ENCODE measurements around the gene CD302.
"Not testable (repeated sequence)": the region's sequence is repeated elsewhere in the genome, so short reads cannot be mapped to it uniquely, and the experiment has no call there.

The CD302 gene

DNA sequence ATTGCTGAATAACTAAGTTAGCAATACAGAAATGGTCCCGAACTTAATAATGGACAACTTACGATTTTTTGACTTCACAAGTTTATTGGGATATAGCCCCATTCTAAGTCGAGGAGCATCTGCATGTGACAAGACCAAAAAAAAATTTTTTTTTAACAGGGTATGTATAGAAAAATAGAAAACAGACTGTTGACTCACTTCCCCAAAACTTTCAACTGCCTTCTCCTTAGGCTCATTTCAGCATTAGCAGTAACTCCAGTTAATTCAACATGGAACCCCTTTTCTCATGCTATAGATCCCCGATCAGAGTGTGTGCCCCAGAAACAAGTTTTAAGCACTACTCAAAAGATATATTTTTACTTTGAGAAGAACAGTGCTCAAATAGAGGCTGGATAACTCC lies 5.4 kb downstream of the CD302 start:
- no peak for DNase-seq

DNA sequence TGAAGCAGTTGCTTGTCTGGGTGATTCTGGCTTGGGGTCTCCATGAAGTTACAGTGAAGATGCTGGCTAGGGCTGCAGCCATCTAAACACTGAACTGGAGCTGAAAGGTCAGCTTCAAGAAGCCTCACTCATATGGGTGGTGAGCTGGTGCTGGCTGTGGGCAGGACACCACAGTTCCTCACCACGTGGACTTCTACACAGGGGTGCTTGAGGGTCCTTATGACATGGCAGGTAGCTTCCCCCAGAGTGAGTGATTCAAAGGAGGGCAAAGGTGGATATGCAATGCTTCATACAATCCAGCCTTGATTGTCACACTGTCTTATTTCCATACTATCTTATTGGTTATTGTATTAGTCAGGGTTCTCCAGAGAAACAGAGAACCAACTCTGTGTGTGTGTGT lies 6.0 kb downstream of the CD302 start:
- no peak for DNase-seq

DNA sequence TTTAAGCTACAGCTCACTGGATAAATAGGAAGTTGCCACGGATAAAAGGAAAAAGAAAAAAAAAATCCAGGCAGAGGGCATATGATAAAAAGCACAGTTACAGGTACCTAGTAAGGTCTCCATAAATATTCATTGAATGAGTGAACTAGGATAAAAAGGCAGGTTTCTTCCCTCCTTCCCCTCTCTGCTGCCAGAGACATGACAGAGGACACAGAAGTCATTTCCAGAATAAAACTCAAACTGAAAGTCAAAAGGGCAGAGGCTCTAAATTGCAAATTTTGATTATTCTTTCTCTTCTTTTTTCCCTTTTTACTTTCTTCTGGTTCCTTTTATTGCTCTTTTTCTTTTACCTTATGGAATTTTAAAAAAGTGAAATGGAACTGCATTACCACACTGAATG lies 7.7 kb downstream of the CD302 start:
- no peak for DNase-seq

DNA sequence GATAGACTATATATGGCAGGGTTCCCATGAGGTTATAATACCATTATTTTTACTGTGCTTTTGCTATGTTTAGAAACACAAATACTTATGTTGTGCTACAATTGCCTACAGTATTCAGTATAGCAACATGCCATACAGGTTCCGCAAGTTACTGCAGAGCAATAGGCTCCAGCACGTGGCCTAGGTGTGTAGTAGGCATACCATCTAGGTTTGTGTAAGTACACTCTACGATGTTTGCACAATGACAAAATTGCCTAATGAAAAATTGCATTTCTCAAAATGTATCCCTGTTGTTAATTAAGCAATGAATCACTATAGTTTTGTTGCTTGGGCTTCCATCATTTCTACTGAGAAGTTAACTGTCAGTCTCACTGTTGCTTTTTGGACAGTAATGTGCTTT lies 9.8 kb downstream of the CD302 start:
- no peak for DNase-seq

DNA sequence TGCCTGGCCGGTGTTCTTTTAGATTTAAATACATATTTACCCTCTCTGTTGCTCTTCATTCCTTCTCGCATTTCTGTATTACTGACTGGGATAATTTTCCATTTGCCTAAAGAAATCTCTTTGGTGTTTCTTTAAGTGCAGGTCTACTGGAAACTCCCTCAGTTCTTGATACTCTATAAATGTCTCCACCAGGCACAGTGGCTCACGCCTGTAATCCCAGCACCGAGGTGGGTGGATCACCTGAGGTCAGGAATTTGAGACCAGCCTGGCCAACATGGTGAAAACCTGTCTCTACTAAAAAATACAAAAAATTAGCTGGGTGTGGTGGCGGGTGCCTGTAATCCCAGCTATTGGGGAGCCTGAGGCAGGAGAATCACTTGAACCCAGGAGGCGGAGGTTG lies 10.4 kb downstream of the CD302 start:
- DNase-seq: not testable (repeated sequence)

DNA sequence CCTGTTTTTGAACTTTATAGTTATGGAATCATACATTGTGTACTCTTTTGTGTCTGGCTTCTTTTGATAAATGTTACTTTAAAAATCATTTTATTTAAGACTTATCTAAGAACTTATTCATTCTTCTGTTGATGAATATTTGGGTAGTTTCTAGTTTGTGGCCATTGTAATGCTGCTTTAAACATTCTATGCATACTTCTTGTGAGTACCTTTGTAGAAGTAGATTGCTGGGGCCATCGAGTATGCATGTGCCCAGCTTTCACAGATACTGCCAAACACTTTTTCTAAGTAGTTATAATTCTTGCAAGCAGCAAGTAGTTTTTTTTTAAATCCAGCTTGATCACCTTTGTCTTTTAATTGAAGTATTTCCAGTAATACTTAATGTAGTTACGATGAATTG lies 11.1 kb downstream of the CD302 start:
- no peak for DNase-seq

DNA sequence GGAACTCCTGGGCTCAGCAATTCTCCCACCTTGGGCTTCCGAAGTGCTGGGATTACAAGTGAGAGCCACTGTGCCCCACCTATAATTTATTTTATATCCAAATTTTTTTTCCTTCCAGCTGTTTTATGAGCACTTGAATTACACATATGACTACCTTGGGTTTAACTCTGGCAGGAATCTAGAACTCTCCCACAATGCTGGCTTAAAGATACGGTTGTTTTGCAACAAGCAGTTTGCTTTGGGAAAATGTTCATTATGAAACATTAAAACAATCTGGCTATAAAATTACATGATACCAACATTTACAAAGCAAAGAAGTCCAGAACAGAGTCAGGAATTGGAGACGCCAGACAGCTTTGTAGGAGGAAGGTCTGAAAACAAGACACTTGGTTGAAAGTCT lies 12.8 kb downstream of the CD302 start:
- DNase-seq: no peak

DNA sequence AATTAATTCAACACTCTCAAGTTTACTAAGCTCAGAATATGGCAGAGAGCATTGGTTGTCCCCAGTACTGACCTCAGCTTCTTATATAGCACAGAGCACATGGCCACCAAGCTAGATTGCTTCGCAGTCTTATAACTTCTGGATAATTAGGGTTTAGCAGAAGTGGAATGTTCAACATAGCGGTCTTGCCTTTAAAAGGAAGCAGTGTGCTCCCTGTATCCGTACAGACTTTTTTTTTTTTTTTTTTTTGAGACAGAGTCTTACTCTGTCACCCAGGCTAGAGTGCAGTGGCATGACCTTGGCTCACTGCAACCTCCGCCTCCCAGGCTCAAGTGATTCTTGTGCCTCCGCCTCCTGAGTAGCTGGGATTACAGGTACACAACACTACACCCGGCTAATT lies 13.3 kb downstream of the CD302 start:
- DNase-seq: not testable (repeated sequence)

DNA sequence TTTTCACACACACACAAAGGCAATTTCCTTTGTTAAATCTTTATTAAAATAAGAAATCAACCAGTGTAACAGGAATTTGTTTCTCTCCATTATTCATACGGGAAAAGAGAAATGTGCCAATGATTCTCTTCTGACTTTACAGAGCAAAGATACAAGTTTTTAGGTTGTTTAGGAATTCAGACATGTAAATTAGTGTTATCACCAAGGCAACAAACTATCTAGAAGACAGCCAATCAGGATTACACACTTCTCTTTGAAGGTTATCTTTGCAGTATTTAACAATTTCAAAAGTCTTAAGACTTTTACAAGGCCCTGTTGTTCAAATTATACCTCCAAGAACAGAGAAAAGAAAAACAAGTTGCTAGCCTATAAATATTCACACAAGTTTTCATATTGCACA lies 14.5 kb downstream of the CD302 start:
- no peak for DNase-seq

DNA sequence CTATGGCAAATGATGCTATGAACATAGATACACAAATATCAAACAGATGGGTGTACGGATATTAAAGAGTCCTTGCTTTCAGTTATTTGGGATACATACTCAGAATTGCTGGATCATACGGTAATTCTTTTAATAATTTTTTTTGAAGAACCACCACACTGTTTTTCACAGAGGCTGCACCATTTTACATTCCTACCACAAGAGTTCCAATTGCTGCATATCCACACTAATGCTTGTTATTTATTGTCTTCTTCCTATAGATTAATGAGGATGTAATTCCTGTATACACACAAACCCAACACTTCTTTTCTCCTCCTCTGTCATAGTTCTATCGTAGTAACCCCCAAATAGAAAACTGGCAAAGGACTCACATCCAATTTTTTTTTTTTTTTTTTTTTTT lies 21.7 kb downstream of the CD302 start:
- no peak for DNase-seq

DNA sequence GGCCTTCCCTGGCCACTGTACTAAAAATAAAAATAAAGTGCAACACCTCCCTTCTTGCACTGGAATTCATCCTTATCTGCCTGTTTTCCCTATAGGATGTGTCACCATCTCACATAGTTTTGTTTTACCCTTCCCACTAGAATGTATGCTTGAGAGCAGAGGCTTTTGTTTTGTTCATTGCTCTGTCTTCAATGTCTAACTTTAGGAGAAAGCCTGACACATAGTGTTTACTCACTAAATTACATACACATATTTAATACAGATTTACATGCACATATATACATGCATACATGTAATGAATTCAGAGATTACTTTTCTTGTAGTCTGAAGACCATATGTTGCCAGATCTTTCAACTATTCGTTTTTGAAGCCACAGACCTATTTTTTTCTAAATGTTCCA lies 23.0 kb downstream of the CD302 start:
- DNase-seq: no peak

DNA sequence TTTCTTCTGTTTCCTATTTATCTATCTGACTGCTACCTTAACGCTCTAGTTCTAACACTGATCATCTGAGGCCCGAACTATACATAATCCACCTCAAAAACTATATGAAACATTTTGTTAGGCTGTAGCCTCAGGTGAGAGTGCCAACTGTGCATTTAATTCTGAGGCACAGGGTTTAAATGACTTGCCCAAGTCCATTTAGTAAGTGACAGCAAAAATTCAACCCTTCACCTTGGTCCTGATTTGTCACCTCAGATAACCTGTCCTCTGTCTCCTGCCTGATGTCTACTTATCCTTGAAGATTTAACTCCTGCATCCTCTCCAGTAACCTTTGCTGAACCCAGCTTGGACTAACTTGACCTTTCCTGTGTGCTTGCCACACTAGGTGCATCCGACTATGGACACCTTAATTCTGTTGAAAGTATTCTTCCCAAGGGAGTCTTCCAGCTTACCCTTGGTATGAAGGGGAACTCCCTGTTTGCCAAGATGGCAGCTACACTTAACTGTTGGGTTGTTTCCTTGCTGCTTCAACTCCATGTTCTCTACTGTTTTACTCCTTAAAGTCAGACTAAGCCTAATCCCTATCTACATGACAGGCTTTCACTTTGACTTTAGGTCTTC lies 23.5 kb downstream of the CD302 start:
- DNase-seq: no peak

DNA sequence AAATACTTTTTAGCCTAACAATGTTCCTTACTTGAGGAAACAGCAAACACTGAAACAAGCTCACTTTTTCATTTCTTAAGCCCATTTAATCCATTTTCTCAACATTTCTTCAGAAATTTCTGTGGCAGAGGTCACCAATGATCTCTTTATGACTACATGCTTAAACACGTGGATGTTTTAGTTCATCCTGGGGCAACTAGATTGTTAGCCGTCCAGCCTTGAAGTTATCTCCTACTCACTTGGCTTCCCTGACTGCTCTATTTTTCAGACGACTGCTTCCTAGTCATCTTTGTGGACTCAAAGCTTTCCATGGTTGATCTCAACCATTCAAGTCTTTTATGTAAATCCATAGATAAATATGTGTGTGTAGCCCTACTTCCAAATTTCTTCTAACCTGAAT lies 24.1 kb downstream of the CD302 start:
- no peak for DNase-seq

DNA sequence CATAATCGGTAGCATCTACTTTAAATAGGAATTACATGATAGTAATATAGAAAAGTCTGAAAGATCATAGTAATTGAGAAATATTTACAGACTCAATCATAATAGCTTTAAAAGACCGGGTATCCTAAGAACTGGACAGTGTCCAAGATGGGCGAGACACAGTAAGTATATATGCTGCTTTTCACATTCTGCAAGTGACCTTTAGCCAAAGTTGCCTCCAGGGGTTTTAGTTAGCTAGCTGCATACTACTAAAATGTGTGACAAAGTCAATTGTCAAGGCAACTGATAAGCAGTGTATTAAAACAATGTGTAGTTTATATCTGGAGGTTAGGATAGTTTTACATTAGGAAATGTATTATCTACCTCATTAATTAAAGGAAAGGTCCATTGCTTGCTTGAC lies 24.6 kb downstream of the CD302 start:
- no peak for DNase-seq

DNA sequence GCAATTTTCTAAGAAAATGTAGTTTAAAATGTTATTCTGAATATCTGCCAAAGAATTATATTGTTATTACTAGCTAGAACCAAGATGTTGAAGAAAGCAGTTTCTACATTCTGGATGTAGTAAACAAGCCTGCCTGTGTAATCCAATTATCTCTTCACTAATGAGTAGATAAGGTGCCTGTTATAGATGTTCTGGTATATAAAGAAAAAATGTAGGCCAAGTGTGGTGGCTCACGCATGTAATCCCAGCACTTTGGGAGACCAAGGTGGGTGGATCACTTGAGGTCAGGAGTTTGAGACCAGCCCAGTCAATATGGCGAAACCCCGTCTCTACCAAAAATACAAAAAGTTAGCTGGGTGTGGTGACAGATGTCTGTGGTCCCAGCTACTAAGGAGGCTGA lies 28.9 kb downstream of the CD302 start:
- no peak for DNase-seq

DNA sequence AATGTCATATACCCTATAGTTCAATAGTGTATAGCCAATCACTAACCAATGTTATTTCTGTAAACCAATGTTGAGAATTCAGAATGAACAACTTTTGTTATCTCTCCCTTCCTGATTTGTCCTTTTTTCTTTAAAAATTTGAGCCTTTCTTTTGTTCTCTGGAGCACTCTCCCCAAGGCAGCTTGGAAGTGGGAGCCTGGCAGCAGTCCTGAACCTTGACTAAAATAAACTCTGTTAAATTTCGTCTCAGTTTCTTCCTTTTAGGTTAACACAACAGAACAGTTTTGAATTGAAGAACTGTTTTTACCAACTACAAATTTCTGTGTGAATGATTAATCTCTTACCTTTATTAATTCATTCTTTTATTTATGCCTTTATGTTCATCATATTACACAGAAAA lies 35.9 kb downstream of the CD302 start:
- DNase-seq: no peak

DNA sequence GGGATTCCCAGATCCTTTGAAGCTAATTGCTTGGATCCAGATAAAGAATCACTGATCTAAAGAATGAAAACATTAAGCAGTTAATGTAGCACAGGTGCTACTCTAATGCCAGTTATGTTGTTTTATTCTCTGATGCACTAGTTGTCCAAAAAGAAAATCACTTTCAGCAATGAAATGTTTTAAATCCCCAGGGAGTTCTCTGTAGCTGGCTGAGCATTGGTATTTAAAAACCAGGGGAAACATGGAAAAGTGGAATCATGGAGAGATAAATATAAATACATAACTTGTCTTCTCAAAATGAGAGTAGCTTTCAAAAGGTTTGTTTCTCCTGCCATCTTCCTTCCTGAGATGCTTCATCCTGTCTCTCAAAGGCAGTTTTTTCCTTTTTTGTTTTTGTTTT lies 37.7 kb downstream of the CD302 start:
- DNase-seq: no peak

DNA sequence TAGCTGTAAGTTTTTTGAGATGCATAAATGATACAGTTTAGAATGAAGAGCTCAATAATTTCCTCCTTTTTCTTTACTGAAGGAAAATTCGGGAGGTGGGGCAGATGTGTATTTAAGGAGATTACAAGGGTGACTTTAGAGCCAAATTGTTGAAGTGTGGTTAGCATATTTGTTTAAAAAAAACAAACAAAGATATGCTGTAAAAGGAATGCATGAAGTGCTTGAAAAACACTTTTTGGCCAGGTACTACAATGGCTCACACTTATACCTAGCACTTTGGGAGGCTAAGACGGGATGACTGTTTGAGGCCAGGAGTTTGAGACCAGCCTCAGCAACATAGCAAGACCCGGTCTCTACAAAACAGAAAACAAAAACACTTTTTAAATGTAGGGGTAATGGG lies 38.4 kb downstream of the CD302 start:
- DNase-seq: no peak

DNA sequence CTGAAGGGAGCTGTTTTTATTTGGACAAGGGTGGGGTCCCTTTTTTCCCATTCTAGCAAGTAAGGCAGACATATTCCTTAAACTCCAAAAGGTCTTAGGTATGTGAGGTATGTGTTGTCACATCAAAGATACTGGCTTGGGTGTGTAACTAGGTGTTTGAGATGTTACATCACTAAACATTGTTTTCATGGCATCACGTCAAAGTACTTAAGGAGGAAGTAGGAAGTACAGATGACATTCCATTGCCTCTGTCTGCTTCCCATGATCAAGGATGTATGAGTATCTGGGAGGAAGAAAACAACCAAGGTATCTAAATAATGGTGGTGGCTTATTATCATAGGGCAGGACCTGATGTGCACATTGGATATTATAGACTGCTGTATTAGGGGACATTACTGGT lies 39.3 kb downstream of the CD302 start:
- DNase-seq: no peak

DNA sequence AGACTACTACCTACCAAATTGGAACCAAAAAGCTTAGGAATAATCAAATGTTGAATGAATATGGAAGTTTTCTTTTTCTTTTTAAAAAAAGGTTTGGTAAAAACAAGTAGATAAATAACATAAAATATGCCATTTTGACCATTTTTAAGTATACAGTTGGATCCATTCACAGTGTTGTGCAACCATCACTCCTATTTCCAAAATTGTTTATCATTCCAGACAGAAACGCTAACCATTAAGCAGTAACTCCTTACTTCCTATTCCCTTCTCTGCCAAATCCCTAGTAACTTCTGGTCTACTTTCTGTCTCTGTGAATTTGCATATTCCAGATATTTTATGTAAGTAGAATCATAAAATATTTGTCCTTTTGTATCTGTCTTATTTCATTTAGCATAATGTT lies 39.8 kb downstream of the CD302 start:
- no peak for DNase-seq

DNA sequence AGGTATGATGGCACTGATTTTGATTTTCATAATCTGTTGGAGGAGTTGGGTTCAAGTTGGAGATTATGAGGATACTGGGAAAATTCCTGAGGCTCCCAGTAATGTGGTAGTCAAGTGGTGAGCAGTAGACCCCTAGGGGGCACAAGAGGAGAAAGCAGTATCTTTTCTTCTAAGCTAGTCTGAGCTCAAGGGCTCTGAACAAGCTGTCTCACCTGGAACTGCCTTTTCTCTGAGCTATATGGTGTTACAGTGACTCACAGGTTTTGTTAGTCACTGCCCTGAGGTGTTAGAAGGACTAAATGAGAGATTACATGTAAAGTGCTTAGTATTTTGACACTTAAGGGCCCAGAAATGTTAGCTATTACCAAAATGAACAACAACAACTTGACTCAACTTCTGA lies 42.2 kb downstream of the CD302 start:
- DNase-seq: peak; percentile 1

DNA sequence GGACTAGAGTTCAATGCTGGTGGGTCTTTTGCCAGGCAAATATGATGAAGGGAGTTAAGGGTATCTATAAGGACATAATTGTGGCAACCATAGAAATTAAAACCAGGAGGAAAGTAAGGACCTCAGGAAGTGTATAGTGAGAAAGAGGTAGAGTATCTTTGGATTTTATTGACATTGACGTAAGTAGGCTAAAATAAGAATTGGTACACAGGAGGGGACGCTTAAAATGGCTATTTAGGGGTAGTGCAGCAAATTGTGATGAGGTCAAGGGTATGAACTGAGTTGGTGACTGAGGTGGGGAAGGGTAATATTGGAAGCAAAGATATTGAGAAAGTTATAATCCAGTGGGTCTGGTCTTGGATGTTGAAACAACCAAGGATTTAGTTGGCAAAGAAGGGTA lies 43.0 kb downstream of the CD302 start:
- DNase-seq: no peak

DNA sequence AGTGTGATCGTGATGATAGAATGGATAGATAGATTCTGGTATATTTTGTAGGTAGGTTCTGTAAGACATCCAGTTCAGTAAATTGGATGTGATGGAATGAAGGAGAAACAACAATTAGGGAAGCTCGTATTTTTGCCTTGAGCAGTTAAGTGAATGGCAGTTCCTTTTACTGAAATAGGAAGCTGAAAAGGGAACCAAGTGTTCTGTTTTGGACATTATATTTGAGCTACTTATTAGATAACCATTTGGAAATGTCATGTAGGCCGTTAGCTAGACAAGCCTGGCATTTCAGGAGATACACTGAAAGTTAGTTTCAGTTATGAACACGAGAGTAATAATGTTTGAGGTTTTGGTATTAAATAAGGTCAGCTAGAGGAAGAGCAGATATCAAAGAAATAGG lies 44.2 kb downstream of the CD302 start:
- no peak for DNase-seq

DNA sequence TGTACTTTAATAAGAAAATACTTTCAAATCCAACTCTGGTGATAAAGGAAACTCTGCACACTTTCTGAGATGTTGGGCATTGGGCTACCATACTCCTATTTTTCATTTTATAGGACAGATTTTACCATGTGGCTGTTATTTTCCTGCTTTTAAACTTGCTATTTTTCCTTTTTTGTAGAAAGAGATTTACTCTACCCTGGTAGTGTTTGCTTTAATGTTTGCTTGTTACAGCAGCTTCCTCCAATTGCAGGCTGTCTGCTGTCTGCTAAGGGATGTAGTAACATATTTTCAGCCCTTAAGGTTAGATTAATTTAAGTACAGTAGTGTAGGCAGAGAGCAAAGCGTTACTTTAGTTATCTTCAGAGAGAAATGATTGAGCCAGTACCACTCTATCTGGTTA lies 47.1 kb downstream of the CD302 start:
- DNase-seq: no peak

DNA sequence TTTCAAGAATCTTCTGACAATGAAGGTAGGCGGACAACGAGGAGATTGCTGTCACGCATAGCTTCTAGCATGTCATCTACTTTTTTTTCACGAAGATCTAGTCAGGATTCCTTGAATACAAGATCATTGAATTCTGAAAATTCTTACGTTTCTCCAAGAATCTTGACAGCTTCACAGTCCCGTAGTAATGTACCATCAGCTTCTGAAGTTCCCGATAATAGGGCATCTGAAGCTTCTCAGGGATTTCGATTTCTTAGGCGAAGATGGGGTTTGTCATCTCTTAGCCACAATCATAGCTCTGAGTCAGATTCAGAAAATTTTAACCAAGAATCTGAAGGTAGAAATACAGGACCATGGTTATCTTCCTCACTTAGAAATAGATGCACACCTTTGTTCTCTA lies 49.9 kb downstream of the CD302 start:
- DNase-seq: no peak

DNA sequence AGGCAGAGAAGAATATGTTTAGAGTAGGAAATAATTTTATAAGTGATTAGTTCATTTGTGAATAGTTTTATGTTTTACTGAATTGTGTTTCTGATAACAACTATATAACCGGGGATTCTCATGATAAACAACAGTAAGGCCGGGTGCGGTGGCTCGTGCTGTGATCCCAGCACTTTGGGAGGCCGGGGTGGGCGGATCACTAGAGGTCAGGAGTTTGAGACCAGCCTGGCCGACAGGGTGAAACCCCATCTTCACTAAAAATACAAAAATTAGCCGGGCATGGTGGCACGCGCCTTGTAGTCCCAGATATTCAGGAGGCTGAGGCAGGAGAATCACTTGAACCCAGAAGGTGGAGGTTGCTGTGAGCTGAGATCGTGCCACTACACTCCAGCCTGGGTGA lies 52.8 kb downstream of the CD302 start:
- DNase-seq: not testable (repeated sequence)

All from DMS 273 treated with DMSO at 0.1 percent for 48 hours (cell line).